ENCODE data around the gene RXFP3.

Gene RXFP3

GRCh38 chr5:33929925-33930690, 6.1 kb upstream of the RXFP3 start:
- Histone ChIP-seq H3K4me1 (no peaks in the 10 kb centered on the region), H3K27me3 (no peaks in the 10 kb centered on the region), H3K36me3 (no peaks in the 10 kb centered on the region), H3K4me3 (no peak overlapping the region), H3K27ac (no peak overlapping the region), H3K9me3 (no peaks in the 10 kb centered on the region)
- DNase-seq: no peak
- intact Hi-C loops (cut with DNase I; ENCODE audit: low total_unique reads): loop anchor here (10.0 kb wide), 1 partner anchor 495 kb away; no protein-coding TSS in a partner anchor
- TF ChIP-seq CTCF (IDR thresholded peaks at IDR 0.05): no peak

GRCh38 chr5:33931136-33931535, 5.0 kb upstream of the RXFP3 start:
- peaks cover 0 to 2% of the 10 kb centered on the region in 2 donors for H3K27me3 ChIP-seq
- TF ChIP-seq CTCF (IDR thresholded peaks at IDR 0.05): no peak
- intact Hi-C loops (cut with DNase I; ENCODE audit: low total_unique reads): loop anchor here (10.0 kb wide), 1 partner anchor 496 kb away; no protein-coding TSS in a partner anchor
- peaks cover 0 to 6% (median 5%) of the 10 kb centered on the region in 4 donors for H3K4me1 ChIP-seq
- no peaks in the 10 kb centered on the region for H3K36me3 ChIP-seq
- DNase-seq: no peak
- no peaks in the 10 kb centered on the region for H3K9me3 ChIP-seq
- no peak overlapping the region for H3K27ac ChIP-seq
- no peak overlapping the region for H3K4me3 ChIP-seq

- Histone ChIP-seq H3K27me3 (peaks cover 0 to 28% of the 10 kb centered on the region in 2 donors), H3K36me3 (no peaks in the 10 kb centered on the region), H3K27ac (no peak overlapping the region), H3K4me1 (peaks cover 0 to 21% (median 19%) of the 10 kb centered on the region in 4 donors), H3K9me3 (no peaks in the 10 kb centered on the region), H3K4me3 (no peak overlapping the region)
- intact Hi-C loops (cut with DNase I; ENCODE audit: low total_unique reads): loop anchor here (10.0 kb wide), 1 partner anchor 499 kb away; no protein-coding TSS in a partner anchor
- no peak for DNase-seq
- no peak for TF ChIP-seq CTCF (IDR thresholded peaks at IDR 0.05)
Measured at GRCh38 chr5:33933723-33934169, 2.4 kb upstream of the RXFP3 start.

GRCh38 chr5:33934176-33934575, 2.0 kb upstream of the RXFP3 start:
- Histone ChIP-seq H3K9me3 (no peaks in the 10 kb centered on the region), H3K4me1 (peaks cover 0 to 21% (median 19%) of the 10 kb centered on the region in 4 donors), H3K27ac (no peak overlapping the region), H3K4me3 (no peak overlapping the region), H3K36me3 (no peaks in the 10 kb centered on the region), H3K27me3 (peaks cover 0 to 32% of the 10 kb centered on the region in 2 donors)
- no peak for DNase-seq
- TF ChIP-seq CTCF (IDR thresholded peaks at IDR 0.05): no peak
- intact Hi-C loops (cut with DNase I; ENCODE audit: low total_unique reads): loop anchor here (10.0 kb wide), 1 partner anchor 499 kb away; no protein-coding TSS in a partner anchor

GRCh38 chr5:33936004-33936380, 194 bp upstream of the RXFP3 start:
- TF ChIP-seq CTCF (IDR thresholded peaks at IDR 0.05): peak; percentile 26 to 35
- DNase-seq: peak; percentile 28 to 69
- Histone ChIP-seq H3K4me1 (peaks cover 0 to 21% (median 19%) of the 10 kb centered on the region in 4 donors), H3K9me3 (no peaks in the 10 kb centered on the region), H3K4me3 (peak overlapping the region; percentile 28 to 45), H3K27me3 (peaks cover 0 to 43% of the 10 kb centered on the region in 2 donors), H3K27ac (no peak overlapping the region), H3K36me3 (no peaks in the 10 kb centered on the region)
- intact Hi-C loops (cut with DNase I; ENCODE audit: low total_unique reads): loop anchor here (10.0 kb wide), 1 partner anchor 501 kb away; no protein-coding TSS in a partner anchor

Measured in tibial artery (tissue), 4 donors.